COR-L47 (cell line): Measurements from ENCODE around the gene KCTD4.
"Not testable (repeated sequence)": the region's sequence is repeated elsewhere in the genome, so short reads cannot be mapped to it uniquely, and the experiment has no call there.

Source experiments
- DNase-seq: peaks from one replicate; lab custom pipeline; 2025; lab: John Stamatoyannopoulos, UW

Gene KCTD4

DNA sequence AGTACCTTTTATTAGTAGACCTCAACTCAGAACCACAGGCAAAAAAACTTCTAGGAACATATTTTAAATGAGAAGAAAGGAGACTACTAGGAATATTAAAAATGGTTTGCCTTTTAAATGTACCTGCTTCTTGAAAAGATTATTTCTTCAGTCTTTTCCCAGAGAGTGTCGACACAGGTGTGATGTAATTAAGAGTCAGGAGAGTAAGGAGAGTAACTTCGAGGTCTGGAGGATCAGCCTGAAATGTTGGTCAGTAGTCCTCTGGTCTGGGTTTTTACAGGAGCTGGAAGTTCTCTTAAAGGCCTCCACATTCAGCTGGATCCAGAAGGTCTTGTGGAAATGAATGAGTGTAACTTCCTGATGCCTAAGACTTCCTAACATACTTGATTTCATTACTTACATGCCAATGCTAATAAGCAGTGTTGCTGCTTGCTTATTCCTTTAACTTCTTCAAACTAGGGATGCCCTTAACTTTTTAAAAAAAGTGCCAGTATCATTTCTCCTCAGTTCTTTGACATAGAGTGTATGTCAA lies at the start of gene KCTD4:
Gene KCTD4, minus strand, starts transcription at position 345 of the 532 bp plus-strand sequence. CDS start 6,478 bp downstream, outside the sequence.
- no peak for DNase-seq

DNA sequence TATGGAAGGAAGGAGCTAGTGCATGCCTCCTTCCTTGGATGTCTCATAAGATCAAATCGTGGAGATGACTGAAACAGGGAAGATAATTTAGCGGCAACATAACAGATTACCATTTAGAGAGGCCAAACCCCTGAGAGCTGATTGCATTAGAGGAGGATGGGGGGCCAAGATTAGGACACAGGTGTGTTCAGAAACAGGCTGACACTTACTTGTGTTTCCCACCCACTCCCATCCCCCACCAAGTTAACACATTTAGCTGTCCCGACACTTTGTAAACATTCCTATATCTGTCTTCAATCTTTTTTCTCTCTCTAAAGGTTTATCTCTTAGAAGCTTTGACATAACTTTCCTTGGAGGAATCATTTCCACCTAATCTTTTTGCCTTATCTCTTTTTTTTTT lies 48.8 kb upstream of the KCTD4 start:
- no peak for DNase-seq

DNA sequence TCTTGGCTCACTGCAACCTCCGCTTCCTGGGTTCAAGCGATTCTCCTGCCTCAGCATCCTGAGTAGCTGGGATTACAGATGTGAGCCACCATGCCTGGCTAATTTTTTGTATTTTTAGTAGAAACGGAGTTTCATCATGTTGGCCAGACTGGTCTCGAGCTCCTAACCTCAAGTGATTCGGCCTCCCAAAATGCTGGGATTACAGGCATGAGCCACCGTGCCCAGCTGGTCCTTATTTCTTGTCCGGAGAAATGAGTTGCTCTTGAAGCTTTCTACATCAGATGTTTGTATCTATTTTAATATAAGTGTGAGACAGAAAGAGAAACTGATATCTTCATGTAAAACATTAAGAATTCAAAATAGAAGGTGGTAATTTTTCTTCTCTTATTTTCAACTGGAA lies 43.9 kb upstream of the KCTD4 start:
- DNase-seq: not testable (repeated sequence)

DNA sequence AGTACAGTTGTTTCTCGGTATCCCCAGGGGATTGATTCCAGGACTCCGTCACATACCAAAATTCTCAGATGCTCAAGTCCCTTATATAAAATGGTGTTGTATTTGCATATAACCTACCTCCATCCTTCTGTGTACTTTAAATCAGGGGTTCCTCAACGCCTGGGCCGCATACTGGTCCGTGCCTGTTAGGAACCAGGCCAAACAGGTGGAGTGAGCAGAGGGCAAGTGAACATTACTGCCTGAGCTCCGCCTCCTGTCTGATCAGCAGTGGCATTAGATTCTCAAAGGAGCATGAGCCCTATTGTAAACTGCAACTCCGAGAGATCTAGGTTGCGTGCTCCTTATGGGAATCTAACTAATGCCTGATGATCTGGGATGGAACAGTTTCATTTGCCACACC lies 42.2 kb upstream of the KCTD4 start:
- DNase-seq: no peak

DNA sequence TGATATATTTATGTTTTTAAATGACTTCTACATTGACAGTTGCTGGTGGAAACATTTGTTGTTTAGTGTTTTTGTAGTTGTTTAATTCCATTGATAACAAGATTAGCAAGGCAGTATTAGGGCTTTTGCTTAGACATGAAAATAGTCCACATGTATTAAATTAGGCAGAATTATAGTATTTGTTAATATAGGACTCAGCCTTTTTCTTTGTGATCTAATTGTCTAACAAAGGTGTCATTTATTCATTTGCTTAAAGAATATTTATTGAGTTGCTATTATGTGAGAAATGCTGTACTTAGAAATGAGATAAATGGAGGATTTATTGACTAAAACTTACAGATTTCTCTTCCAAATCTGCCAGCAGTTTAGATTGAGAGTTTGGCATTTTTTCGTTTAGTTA lies 41.7 kb upstream of the KCTD4 start:
- DNase-seq: no peak

DNA sequence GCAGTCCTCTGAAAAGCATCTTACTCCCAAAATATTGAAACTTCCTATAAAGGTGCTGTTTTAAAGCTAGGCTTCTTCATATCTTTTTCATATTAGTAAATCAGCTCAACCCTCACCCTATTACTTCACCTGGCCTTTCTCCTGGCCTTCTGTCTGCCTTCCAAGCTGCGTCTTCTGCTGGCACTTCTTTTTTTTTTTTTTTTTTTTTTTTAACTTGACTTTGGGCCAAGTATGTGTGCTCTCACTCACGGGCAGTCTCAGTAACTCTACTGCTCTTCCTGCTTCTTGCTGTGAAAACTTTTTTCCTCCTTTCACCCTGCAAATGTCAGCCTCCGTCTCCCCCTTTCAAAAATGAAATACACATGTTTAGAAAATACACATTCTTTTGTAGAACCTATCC lies 41.2 kb upstream of the KCTD4 start:
- DNase-seq: no peak

DNA sequence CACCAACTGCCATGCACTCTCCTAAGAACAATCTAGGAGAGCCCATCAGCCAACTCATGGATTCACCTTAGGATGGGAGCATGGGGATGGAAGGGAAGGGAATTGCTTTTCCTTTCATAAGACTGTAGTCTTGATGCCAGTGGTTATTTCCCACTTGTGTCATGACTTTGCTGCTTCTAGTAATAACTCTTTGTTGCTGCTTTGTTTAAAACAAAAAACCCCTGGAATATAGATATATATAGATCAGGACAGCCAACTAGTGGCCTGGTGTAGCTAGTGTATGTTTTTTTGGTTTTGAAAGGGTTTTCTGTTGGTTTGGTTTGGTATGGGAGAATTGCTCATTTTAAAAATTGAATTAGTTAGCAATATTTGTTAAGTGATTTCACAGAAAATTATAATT lies 39.3 kb upstream of the KCTD4 start:
- no peak for DNase-seq

DNA sequence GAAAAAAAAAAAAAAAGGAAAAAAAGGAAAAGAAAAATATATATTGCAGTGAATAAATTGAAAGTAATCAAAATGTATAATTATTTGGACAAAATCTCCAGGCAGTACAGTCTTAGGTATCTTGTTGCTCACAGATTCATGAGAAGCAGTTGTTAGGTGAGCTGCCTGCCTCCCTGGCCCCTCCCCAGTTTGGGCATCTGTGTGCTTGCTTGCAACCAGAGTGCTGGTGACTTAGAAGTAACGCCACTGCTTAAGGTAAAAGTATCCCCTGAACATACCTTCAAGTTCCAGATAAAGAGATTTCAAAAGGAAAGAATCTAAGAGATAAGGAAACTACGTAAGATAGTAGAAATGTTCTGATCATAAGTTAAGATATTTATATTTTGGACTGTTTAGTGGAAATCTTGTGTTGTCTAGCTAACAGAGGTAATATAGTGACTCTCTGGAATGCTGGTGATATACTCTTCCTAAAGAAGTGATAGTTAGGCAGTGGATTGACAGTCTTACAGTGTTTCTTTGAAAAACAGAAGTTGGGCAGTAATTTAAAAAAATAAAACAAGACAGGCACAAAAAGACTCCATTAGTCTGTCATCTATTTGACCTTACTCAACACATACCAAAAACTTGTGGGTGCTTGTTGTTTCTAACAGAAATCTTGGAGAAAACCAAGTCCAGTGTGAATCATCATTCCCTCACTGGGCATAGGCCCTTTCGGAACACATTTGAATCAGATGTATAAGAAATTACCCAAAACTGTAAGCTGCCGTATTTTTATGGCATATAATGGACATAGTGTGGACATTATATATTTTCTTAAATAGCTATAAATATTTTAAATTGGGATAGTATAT lies 38.3 kb upstream of the KCTD4 start:
- no peak for DNase-seq

DNA sequence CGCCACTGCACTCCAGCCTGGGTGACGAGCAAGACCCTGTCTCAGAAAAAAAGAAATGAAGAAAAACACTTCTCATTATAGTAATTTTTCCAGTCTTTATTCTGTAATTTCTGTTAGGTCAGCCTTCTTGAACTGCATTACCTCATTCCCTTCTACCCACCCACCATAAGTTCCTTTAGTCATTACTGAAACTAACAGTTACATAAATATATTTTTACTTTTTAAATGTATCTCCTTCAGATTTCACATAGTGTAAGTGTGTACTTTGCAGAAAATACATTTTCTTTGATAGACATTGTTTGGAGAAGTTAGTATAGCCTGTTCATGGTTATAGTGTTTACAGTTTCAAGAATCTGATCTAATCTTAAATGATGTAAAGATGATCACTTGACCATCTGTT lies 31.7 kb upstream of the KCTD4 start:
- DNase-seq: no peak

DNA sequence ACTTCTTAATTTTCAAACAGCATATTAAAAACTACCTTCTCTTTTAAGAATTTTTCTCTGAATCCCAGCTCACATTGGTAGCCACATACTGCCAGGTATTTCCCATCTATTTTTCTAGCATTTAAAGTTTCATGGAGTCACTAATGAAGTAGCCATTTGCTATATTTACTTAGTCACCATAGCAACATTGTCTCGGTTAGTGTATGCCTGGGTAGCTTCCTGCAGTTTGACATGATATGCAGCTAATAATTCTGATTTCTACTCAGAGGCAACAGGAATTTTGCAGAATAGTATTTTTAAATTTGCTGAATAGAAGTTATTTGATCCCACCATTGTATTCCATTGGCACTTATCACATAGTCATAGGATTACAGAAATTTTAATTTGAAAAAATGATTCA lies 30.9 kb upstream of the KCTD4 start:
- peak; percentile 4 for DNase-seq

DNA sequence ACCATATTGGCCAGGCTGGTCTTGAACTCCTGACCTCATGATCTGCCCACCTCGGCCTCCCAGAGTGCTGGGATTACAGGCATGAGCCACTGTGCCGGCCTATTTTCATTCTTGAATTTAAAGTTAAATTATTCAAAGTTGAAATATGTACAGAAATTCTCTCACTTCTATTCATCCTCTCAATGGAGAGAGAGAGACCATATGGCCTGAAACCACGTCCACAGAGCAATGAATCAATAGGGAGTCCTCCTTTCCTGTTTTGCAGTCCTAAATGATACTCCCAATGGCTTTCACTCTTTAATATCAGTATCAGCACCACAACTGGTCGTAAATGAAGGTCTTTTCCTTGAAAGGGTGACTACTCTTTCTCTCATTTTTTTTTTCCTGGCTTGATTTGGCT lies 30.5 kb upstream of the KCTD4 start:
- DNase-seq: no peak

DNA sequence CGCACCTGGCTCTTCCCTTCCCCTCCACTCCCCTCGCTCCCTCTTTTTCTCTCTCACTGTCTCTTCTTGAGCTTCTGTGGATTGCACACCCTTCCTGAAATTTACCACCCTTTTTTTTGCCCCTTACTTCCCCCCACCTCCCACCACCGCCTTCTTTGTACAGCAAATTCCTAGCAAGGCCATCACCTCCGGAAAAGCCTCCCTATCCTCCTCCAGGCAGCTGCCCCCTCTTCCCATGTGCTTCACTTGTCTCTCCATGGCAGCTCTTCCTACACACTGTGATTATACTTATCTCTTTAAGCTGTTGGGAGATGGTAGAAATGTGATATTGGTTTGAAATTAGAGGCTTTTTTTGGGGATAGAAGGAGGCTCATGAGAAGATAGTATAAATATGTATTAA lies 28.3 kb upstream of the KCTD4 start:
- no peak for DNase-seq

DNA sequence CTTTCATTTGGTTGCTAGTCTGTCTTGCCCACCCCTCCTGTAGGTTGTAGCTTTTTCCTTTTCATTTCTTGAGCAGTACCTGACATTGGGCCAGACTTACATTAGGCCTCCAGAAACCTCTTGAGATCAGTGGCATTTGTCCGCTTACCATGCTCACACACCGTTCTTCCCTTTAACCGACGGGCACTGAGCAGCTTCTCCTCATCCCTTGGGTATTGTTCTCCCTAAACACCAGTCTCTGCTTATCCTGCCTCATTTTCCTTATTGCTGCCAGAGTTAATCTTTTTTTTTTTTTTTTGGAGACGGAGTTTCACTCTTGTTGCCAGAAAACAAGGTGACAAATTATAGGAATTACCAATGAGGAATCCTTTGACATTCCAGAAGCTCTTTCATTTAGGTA lies 27.2 kb upstream of the KCTD4 start:
- DNase-seq: no peak

DNA sequence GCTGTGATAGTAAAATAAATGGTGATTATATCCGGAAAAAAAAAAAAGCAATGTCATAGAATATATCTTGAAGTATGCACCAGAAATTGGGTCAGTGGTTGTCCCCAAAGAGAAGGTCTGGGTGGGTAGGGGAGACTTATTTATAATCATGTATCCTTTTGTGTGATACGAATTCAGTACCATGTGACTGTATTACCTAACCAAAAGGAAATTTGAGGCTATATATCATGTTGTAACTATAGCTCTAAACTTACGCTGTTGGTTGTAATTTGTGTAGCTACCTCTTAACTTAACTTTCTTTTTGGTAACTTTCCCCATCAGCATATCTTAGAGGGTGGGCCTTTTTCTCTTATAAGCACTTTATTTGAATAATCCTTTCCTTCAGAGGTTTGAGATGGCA lies 25.2 kb upstream of the KCTD4 start:
- no peak for DNase-seq

DNA sequence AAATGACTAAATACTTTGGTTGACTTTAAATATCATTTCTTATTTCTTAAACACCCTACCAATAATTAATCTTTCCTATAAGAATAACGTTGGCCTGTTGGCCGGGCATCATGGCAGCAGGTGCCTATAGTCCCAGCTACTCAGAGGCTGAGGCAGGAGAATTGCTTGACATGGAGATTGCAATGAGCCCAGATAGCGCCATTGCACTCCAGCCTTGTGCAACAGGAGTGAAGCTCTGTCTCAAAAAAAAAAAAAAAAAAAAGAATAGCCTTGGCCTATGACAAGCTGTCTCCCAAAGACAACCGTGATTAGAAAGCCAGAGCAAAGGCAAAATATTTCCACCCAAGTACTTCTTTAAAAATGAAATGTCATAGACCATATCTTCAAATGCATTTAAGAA lies 24.5 kb upstream of the KCTD4 start:
- DNase-seq: no peak

DNA sequence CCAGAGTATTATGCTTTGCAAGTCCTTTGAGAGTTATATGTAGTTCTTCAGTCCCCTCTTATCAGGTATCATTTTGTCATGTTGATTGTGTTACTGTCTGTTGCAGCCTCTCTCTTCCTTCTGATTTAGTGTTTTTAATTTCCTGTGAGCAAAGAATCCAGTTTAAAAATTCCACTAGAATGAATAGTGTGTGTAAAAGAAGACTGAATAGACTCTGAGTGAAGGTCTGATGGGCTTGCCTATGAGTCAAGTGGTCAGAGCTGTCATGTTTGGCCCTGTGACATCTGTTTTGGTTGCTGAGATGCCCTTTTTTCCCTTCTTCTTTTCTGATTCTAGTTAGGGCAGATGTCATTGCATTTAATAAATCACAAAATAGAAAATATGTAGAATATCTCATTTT lies 23.3 kb upstream of the KCTD4 start:
- DNase-seq: no peak

DNA sequence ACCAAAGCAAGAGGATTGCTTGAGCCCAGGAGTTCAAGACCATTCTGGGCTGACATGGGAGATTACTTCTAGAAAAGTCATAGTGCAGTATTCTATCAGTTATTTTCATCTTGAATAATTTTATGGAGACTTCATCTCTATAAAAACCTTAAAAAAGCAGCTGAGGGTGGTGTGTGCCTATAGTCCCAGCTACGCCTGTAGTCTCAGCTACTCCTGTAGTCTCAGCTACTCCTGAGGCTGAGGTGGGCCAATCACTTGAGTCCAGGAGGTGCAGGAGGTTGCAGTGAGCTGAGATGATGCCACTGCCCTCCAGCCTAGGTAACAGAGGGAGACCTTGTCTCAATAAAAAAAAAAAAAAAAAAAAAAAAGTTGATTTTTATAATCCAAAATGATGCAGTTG lies 22.1 kb upstream of the KCTD4 start:
- no peak for DNase-seq

DNA sequence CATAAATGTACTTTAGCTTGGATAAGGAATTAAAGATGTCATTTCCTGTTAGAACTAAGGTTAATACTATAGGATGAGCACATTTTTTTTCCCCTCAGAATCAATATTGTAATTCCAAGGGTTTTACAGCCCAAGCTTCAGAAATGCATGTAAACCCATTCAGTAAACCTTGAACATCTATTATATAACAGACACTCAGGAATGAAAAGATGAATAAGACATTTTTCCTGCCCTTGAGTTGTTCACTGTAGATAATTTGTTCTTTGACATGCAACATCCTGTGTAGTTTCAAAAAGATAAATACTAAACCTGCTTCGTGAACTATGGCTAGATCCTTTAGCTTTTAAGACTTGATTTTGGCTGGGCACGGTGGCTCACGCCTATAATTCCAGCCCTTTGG lies 21.7 kb upstream of the KCTD4 start:
- DNase-seq: no peak

DNA sequence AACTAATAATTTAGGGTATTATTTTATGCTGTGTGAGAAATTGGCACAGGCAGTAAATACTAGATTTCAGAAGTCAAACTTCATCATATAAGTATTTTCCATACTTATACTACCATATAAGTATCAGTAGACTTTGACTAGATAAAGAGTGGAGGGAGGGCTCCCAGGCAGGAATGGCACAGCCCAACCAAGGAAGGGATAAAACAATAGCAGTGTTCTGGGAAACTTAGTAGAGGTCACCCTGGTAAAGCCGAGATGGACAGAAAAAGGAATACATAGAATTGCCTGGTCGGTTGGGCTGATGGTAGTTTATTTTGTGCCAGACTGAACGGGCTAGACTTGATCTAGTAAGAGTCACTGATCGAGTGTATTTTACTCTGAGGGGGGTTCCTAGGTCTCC lies 19.6 kb upstream of the KCTD4 start:
- no peak for DNase-seq

DNA sequence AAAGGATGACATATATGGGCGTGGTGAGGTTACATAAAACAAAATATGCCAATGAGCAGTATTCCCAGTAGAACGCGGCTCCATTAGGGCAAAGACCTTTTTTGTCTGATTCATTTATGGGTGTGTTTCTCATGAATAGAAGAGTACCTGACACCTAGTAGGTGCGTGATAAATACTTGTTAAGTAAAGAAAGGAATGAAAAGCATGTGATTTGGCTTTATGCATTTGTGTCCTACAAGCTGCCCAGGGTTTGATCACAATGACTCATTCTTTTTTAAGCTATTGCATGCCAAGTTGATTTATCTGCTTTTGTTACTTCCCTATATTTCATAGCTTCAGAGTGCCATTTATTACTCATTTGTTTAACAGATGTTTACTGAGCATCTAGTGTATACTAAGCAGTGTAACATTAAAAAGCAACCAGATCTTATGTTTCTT lies 19.1 kb upstream of the KCTD4 start:
- DNase-seq: no peak

DNA sequence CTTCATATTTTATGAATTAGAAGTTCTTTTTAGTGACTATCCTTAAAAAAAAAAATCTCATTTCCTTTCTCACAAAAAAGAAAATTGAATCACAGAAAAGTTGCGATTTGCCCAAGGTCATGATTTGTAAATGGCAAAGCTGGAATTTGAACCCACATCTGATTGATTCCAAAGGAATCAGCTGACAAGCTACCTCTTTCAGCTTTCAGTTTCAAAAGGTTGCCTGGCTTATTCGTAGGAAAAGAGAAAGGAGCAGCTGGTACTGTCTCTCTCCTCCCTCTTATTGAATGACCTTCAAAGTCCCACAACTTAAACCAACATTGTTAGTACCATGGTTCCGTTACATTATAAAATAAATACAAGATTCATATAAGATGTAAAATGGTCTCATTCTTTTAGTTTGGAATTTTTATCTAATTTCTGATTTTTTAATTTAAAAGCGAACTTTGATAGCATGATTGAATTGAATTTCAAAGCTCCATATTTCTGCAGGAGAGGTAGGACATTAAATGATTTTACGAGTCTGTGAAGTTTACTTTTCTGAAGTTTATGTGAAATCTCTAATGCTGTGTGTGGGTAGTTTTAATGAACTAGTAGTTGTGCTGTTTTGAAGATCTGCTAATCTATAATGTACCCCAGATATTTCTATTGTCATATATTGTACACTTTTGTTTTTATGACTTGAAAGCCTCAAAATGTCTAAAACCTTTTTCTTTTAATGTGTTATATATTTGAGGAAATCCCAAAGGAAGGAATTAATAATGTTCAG lies 18.5 kb upstream of the KCTD4 start:
- DNase-seq: no peak

DNA sequence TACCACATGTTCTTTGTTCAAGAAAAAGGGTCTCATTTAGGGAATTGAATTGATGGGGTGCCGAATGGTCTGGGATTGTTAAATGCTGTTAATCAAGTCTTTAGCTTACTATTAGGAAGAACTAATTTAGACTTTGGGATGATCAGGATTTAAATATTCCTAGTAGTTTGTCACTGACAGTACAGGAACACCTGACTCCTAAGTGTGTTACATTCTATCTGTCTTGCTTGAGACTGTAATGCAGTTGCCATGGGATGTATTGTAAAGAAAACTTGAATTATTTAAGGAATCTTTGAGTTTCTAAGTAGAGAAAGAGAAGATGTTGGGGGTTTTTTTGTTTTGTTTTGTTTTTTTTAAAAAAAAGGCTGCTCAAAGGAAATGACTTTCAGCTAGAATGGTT lies 17.8 kb upstream of the KCTD4 start:
- DNase-seq: no peak

DNA sequence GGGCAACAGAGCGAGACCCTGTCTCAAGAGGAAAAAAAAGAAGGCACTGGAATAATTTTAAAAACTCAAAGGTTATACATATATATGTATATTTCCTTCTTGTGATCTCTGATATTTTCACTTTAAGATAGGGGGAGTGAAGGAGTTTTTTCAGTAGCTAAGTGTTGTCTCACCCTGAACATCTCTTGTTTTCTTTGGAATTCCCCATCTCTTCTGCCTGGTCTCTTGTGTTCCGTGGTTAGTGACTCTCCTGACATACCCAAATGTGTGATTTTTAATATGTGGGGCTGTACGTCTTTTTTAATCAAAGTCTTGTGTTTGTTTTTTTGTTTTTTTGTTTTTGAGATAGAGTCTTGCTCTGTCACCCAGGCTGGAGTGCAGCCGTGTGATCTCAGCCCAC lies 15.3 kb upstream of the KCTD4 start:
- DNase-seq: no peak
